HG02642 (cell line): ENCODE measurements around the gene CAPSL.
"Not testable (repeated sequence)": the region's sequence is repeated elsewhere in the genome, so short reads cannot be mapped to it uniquely, and the experiment has no call there.

Experiments used
- ATAC-seq: cut with Tn5 transposase; IDR thresholded peaks from one replicate; pipeline ENCODE4 v1.9.1; 2021; ENCODE audit warnings: mild to moderate bottlenecking; ENCODE audit not compliant: unreplicated experiment, poor library complexity

The CAPSL gene

DNA sequence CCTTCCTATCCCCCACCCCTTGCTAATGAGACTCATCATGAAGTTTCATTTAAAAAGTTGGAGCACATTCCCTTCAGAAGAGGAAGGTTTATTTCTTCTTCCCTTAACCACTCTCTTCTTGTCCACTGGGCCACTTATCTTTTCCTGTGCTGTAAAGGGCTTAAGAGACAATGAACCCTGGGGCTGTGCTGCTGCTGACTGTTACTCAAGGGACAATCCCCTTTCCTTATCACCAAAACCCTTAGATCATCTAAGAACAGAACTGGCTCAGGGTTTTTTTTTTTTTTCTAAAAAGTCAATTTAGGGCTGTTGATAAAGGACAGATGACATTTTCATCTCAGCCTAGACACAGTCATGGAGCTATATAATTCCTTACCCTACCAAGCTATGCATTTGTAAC lies 29.6 kb downstream of the CAPSL start:
- ATAC-seq = no peak

DNA sequence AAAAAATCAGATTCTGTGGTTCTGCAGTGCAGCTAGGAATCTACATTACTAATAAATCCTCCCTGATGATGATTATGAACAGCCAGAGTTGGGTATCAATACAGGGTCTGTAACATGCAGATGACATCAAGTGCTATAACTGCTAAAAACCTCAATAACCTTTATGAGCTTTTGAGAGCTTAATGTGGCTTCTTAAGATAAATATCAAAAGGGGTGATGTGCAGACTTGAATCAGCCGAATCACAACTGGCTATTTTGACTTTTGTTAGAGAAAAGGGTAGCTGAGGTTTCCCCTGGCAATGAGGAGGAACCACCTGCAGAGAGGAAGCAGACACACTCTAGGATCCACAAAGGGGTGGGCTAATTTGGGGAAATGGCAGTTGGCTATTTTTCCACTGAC lies 30.2 kb downstream of the CAPSL start:
- no peak for ATAC-seq

DNA sequence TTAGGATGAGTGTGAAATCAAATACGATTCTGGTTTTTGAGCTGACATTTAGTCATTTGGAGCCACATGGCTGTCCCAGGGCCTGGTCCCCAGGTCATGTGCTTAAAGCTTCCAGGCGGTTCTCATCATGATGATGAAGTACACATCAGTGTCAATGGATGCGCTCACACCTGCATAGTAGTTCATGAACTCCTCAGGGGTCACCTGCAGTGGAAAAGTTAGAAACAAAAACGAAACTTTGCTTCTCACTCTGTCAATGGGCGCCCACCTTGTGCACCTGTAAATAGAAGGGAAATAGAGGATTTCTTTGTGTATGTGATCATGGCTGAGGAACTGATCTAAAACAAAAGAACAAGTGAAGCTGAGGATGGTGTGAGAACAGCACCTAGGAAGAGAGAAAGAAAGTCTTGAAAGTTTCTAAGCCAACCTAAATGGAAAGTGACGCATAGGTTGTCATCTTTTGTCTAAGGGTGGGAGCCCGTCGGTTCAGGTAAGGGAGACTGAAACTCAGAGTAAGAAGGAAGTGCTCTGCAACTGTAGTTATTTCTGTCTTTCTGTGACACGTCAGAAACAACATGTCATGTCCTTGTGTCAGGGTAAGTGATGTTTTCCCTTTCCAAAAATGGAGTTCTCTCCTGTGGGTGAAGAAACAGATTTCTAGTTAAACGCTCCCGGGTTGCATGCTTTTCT lies 33.8 kb downstream of the CAPSL start:
- ATAC-seq = no peak

DNA sequence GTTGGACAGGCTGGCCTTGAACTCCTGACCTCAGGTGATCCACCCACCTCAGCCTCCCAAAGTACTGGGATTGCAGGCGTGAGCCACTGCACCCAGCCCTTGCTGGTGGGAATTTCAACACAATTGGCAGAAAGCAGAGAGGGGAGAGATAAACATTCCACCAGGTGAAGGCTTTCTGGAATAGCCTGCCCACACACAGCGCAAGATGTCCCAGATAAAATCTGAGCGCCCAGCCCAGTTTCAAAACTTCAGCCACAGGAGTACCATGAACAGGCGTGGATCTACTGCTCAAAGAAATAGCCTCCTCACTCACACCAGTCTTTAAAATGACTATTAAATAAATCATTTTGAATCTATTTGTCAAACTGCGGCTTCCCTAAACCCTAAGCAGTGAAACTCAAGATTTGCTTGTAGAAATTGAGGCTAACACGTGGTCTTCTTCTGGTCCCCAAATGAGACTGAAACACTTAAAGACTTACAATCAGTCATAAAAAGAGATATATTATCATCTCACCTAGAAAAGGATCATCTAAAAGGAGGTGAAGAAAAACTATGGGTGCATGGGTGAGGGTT lies 34.7 kb downstream of the CAPSL start:
- no peak for ATAC-seq

DNA sequence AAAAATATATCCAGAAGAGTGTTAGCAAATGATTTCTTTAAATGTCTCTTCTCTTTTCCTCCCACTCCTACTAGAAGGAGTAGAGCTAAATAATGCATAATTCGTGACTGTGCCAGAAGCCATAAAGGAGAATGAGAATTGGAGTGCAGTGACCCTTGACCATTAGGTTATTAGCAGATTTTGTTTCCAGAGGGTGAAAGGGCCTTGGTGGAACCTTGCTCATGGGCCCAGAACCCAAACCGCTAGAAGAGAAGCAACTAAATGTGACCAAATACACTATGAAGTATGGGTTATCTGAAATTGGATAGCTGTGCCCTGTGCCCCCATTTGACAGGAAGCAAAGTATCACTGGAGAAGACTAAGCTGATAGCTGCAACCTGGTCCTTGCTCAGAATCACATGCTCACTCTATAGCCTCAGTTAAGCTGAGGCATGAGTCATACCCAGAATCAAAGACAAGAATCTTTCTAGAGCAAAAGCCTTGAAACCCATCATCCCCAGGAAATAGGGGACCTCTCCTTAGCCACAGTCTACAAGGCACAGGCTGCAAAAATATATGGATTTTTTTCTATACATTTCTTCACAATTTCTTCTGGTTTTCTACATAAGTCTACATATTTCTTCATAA lies 36.3 kb downstream of the CAPSL start:
- ATAC-seq = peak; percentile 69

DNA sequence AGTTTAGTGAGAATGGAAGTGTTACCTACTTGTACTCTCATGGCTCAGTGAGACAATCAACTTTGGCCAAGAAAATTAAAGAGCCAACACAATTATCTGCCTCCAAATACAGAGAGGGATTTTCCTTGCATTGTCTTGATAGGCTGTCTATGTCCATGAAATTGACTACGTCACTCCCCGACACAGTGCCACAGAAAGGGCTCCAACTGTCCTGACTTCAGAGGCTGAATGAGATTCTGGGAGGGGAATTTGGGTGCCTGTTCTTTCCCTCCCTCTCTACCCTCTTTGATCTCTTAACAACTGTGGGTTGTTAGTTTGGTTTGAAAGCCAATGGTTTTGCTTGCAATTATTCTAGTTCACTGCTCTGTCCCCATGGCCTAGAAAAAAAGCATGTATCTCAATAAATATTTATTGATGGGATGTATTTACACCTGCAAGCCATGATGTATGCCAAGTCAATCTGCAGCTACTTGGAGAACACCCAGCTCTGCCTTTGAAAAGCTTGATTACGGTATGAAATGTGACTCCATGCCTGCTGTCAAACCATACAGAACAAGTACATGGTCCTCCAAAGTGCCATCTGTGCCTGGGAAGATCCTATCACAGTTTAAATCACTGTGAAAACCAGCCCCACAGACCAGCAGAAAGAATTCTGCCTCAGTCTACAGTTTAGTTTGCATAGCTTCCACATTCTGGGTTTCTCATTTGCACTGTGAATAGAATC lies 37.3 kb downstream of the CAPSL start:
- ATAC-seq = no peak

DNA sequence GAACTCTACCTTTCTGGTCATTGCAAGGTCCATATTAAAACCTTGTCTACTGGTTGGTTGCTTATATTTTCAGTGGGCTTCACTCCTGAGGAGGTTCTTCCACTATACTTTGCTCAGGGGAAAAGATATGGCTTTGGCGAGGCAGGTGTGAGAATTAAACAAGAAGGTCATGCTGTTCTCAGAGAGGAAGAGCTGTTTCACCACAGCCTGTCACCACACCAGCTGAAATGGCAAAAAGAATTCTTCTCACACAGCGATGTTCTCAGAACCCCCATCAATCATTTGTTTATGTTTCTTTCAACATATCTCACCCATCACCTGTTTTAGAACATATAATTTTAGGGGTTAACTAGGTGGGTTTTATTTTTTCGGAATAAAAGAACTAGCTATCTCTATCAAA lies 38.6 kb downstream of the CAPSL start:
- no peak for ATAC-seq

DNA sequence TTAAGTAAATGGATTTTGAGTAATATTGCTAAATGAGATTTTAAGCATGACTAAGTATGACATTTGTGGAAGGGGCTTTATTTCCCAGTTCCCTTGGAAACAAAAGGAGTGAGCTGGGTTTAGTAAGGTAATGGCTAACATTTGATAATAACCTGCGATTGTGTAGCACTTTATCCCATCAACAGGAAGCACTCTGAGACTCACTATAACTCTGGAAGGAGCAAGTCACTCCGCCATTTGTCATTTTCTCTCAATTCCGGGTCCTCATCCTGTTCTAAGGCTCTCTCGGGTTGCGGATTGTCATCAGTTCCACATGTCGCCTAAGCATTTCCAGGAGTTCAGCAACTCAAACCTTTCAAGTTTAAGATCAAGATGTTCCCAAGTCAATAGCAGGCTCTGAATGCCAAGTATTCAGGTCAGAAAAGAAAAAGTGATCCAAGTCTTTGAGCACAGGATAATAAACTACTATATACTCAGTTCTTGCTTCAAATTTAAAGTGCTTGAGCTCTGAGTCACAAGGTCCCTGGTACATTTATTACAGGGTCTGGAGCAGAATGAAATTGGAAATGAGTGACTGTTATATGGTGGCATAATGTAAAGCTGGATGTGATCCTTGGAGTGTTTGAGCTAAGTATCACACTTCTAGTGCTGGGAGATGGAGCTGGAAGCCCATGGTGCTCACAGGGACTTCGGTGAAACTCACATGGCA lies 39.3 kb downstream of the CAPSL start:
- ATAC-seq = no peak

DNA sequence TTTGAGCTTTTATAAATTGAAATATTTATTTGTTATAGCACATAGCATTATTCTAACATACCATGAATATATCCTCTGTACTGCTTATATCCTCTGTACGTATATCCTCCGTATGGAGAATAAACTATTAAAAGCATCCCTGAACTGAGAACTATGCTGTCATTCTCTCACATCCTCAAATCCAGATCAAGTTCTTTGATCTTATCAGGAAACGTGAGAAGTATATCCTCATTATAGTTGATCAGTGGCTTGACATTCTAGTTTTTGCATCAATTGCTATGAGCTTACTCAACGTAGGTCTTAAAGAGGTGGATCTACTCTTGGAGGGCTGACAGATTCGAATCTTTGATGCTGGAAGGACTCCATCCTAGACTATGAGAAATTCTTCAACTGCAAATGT lies 44.3 kb downstream of the CAPSL start:
- no peak for ATAC-seq

DNA sequence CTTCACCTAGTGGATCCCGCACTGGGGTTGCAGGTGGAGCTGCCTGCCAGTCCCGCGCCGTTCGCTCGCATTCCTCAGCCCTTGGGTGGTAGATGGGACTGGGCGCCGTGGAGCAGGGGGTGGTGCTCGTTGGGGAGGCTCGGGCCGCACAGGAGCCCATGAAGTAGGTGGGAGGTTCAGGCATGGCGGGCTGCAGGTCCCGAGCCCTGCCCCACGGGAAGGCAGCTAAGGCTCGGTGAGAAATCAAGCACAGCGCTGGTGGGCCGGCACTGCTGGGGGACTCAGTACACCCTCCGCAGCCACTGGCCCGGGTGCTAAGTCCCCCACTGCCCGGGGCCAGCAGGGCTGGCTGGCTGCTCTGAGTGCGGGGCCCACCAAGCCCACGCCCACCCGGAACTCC lies 45.6 kb downstream of the CAPSL start:
- ATAC-seq = not testable (repeated sequence)

DNA sequence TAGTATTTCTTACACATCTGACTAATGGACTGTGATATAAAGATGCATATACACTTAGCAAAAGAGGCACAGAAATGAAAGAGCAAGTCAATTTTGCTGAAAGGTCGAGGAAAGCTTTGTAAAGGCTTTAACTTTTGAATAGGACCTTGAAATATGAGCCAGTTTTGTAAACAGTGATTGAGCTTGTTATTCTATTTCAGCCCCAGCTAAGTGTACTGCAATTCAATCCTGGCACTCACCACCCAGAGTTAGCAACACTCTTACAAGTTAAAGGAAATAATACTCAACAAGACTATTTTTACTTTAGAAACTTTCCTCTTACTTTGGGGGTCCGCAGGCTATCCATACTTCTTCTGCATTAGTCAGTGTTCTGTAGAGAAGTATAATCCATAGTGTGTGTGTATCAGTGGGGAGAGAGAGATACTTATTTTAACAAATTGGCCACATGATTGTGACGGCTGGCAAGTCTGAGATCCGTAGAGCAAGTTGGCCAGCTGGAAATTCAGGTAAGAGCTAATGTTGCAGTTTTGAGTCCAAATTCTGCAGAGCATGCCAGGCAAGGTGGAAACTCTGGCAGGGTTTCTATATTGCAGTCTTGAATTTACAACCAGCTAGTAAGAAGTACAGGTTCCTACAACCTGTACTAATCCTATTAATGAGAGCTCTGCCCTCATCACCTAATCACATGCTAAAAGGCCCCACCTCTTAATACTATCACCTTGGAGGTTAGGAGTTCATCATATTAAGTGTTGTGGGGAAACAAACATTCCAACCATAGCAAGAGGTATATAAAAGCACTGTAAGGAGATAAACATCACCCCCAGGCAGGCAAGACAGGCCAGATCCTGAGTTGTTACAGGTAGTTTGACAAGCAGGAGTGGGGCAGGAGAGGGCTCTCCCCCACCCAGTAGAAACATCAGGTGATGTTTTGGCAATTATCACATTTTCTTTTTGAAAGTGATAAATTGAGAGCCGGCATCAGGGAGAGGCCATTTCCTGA lies 48.1 kb downstream of the CAPSL start:
- ATAC-seq = no peak

DNA sequence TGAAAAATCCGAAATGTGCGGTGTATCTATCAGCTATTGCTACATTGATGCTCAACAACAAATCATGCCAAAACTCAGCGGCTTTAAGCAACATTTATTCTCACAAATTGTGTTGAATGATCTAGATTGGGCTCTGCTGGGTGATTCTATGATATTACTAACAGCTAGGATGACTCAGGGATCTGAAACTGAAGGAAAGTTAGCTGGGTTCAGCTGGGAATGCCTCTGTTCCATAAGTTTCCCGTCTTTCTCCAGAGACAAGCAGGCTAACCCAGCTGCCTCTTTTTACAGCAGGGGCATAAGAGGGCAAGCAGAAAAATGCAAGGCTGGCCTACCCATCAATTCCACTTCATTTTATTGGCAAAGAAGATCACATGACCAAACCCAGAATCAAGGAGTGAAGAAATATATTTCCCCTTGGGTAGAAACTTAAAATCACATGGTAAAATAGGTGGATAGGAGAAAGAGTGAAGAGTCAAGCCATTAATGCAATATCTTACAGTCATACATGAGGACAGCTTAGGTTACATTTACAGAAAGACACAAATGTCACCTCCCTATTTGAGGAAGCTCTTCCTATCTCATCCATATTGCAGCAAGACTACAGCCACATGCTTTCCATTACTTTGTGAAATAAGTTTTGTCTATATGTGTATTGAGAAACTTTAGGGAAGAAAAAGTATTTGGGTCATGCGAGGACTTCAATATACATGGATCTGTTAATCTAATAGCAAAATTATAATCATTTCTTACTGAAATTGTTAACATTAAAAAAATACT lies 50.9 kb downstream of the CAPSL start:
- no peak for ATAC-seq

DNA sequence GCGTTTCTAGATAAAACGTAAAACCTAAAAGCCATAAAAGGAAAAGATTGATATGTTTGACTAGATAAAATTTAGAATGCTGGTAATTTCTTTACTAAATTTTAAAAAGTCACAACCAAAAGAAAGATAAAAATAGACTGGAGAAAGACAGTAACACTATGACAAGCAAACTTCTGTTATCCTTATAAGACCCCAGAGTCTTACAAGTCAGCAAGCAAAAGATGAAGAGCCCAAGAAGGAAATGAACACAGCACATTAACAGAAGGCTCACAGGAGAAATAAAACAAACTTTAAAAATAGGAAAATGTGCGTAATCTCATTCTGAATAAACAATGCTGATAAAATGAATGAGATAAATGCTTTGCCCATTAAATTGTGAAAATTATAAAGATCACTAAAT lies 52.0 kb downstream of the CAPSL start:
- ATAC-seq = no peak

DNA sequence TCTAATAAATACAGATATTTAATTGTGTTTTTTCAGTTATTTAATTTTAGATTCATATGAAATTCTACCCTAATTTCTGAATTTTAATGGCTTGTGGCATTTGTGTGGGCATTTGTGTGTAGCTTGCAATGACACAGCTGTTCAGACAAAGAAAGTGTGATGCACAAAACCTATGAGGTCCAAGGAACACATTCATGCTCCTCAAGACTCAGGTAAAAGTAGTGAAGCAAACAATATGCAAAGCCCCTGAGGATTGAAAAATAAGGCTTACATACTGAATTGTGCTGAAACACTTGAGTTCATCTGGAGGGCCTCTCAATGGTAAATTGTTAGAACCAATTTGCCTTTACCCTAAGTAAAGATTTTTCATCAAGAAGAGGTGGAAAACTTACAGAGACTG lies 53.6 kb downstream of the CAPSL start:
- no peak for ATAC-seq

DNA sequence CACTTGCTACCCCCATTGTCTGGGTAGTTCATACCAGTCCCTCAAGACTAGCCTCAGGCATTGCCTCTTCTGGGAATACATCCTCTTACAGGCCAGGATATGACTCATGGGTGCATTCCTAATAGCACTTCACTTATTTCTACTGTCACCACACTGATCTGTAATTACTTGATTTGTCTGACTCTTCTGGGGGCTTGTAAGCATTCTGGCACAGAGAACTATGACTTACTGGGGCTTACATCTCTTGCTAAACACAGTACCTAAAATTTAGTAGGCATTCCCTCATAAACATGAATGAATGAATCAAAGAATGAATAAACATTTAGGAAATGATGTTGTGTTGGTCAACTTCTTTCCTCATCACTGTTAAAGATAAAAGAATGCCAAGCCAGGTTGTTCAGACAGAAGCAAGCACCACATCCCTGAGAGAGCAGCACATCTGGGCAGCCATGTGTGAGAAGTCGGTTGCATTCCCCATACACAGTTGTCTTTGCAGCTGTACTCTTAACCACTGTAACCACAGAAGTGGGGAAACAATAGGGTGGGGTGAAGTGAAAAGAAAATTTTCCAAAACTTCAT lies 54.1 kb downstream of the CAPSL start:
- ATAC-seq = peak; percentile 47

DNA sequence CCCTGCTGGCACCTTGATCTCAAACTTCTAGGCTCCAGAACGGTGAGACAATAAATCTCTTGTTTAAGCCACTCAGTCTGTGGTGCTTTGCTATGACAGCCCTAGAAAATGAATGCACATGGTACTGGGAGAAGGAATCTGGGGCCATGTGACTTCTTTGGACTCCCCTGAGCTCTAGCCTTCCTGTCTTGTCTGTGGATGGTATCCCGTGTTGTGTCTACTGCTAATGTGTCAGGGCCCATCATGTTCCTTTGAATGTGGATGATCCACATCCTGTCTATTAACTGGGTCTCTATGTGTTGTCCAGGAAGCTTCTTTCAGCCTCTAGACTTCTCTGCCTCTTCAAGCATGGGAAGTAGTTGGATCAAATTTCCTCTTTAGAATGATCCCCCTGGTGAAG lies 56.7 kb downstream of the CAPSL start:
- no peak for ATAC-seq

DNA sequence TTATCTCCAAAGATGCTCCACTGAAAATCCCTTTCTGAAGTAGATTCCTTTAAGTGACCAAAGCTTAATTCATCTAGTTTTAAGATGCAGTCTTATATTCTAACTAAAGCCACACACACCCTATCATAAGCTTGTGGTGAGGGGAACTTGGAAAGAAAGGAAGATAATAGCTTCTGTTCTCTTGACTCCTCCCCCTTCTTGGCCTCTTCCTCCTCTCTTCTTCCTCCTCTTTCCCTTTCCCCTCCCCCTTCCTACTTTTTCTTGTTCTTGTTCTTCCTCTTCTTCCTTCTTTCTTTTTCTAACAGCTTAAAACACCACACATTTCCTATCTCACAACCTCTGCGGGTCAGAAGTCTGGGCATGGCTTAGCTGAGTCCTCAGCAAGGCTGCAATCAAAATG lies 58.3 kb downstream of the CAPSL start:
- no peak for ATAC-seq

DNA sequence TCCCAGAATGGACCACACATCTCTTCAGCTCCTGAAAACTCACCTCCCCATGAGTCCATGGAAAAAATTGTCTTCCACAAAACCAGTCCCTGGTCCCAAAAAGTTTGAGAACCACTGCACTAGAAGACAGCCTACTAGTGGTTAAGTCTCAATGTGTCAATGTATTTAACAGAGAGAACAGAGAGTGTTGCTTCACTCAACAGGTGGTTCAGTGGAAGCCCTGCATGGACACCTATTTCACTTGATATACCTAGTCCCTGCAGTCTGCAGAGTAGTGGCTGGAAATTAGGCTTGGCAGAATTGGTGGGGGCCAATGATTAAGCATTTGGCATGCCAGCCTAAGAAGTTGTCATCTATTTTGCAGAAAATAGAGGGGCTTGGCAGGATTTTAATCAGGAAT lies 58.8 kb downstream of the CAPSL start:
- no peak for ATAC-seq
